ENCODE results near the gene PLPPR3. TPM values are rescaled to one million over a fixed set of nuclear protein-coding genes. Genes with fewer than 3 reads are reported as not detected.

Gene PLPPR3
- total RNA-seq, 1 experiment from 2014 or later: 13.6 TPM

Other genes starting within 250 kb of the PLPPR3 start
- gene BSG, start 249.4 kb downstream of the PLPPR3 start, total RNA-seq (2014; rRNA removed; shearing (Covaris generic); ENCODE audit: low replicate concordance): 255 and 330 TPM in 2 replicates
- gene HCN2, start 232.1 kb downstream of the PLPPR3 start, total RNA-seq (2014; rRNA removed; shearing (Covaris generic); ENCODE audit: low replicate concordance): 2.1 and 3.2 TPM in 2 replicates
- gene POLRMT, start 188.4 kb downstream of the PLPPR3 start, total RNA-seq (2014; rRNA removed; shearing (Covaris generic); ENCODE audit: low replicate concordance): 30.4 and 40.5 TPM in 2 replicates
- not detected in 2 replicates for gene FGF22, start 182.1 kb downstream of the PLPPR3 start, total RNA-seq (2014; rRNA removed; shearing (Covaris generic); ENCODE audit: low replicate concordance)
- 21.3 and 30.9 TPM in 2 replicates for gene RNF126, start 158.7 kb downstream of the PLPPR3 start, total RNA-seq (2014; rRNA removed; shearing (Covaris generic); ENCODE audit: low replicate concordance)
- 83.8 and 95.5 TPM in 2 replicates for gene FSTL3, start 145.6 kb downstream of the PLPPR3 start, total RNA-seq (2014; rRNA removed; shearing (Covaris generic); ENCODE audit: low replicate concordance)
- gene PRSS57, start 126.5 kb downstream of the PLPPR3 start, total RNA-seq (2014; rRNA removed; shearing (Covaris generic); ENCODE audit: low replicate concordance): 2.0 TPM in 1 of 2 replicates, not detected in the other
- gene PALM, start 113.0 kb downstream of the PLPPR3 start, total RNA-seq (2014; rRNA removed; shearing (Covaris generic); ENCODE audit: low replicate concordance): 14.1 and 20.5 TPM in 2 replicates
- 3.9 and 9.6 TPM in 2 replicates for gene MISP, start 70.8 kb downstream of the PLPPR3 start, total RNA-seq (2014; rRNA removed; shearing (Covaris generic); ENCODE audit: low replicate concordance)
- 136 and 182 TPM in 2 replicates for gene PTBP1, start 24.5 kb downstream of the PLPPR3 start, total RNA-seq (2014; rRNA removed; shearing (Covaris generic); ENCODE audit: low replicate concordance)
- not detected in 2 replicates for gene AZU1, start 5.9 kb upstream of the PLPPR3 start, total RNA-seq (2014; rRNA removed; shearing (Covaris generic); ENCODE audit: low replicate concordance)
- gene PRTN3, start 19.0 kb upstream of the PLPPR3 start, total RNA-seq (2014; rRNA removed; shearing (Covaris generic); ENCODE audit: low replicate concordance): 0.14 TPM in 1 of 2 replicates, not detected in the other
- gene ELANE, start 30.3 kb upstream of the PLPPR3 start, total RNA-seq (2014; rRNA removed; shearing (Covaris generic); ENCODE audit: low replicate concordance): not detected in 2 replicates
- 6.8 and 9.9 TPM in 2 replicates for gene CFD, start 37.7 kb upstream of the PLPPR3 start, total RNA-seq (2014; rRNA removed; shearing (Covaris generic); ENCODE audit: low replicate concordance)
- 17.3 and 26.9 TPM in 2 replicates for gene MED16, start 71.2 kb upstream of the PLPPR3 start, total RNA-seq (2014; rRNA removed; shearing (Covaris generic); ENCODE audit: low replicate concordance)
- not detected in 2 replicates for gene RNU6-9, start 71.5 kb upstream of the PLPPR3 start, total RNA-seq (2014; rRNA removed; shearing (Covaris generic); ENCODE audit: low replicate concordance)
- 6.2 and 34.0 TPM in 2 replicates for gene R3HDM4, start 91.3 kb upstream of the PLPPR3 start, total RNA-seq (2014; rRNA removed; shearing (Covaris generic); ENCODE audit: low replicate concordance)
- not detected in 2 replicates for gene KISS1R, start 95.4 kb upstream of the PLPPR3 start, total RNA-seq (2014; rRNA removed; shearing (Covaris generic); ENCODE audit: low replicate concordance)
- gene ARID3A, start 104.1 kb upstream of the PLPPR3 start, total RNA-seq (2014; rRNA removed; shearing (Covaris generic); ENCODE audit: low replicate concordance): 7.8 and 12.2 TPM in 2 replicates
- gene WDR18, start 162.4 kb upstream of the PLPPR3 start, total RNA-seq (2014; rRNA removed; shearing (Covaris generic); ENCODE audit: low replicate concordance): 99.1 and 111 TPM in 2 replicates
- gene GRIN3B, start 178.5 kb upstream of the PLPPR3 start, total RNA-seq (2014; rRNA removed; shearing (Covaris generic); ENCODE audit: low replicate concordance): not detected in 2 replicates
- 61.5 and 120 TPM in 2 replicates for gene TMEM259, start 199.2 kb upstream of the PLPPR3 start, total RNA-seq (2014; rRNA removed; shearing (Covaris generic); ENCODE audit: low replicate concordance)
- not detected in 2 replicates for gene RNU6-2, start 199.6 kb upstream of the PLPPR3 start, total RNA-seq (2014; rRNA removed; shearing (Covaris generic); ENCODE audit: low replicate concordance)
- gene CNN2, start 204.7 kb upstream of the PLPPR3 start, total RNA-seq (2014; rRNA removed; shearing (Covaris generic); ENCODE audit: low replicate concordance): 78.5 and 93.1 TPM in 2 replicates
- gene ABCA7, start 218.2 kb upstream of the PLPPR3 start, total RNA-seq (2014; rRNA removed; shearing (Covaris generic); ENCODE audit: low replicate concordance): 10.5 and 32.1 TPM in 2 replicates
- 17.3 and 36.7 TPM in 2 replicates for gene ARHGAP45, start 245.2 kb upstream of the PLPPR3 start, total RNA-seq (2014; rRNA removed; shearing (Covaris generic); ENCODE audit: low replicate concordance)